ENCODE data around the gene PTPRN.

The PTPRN gene

DNA sequence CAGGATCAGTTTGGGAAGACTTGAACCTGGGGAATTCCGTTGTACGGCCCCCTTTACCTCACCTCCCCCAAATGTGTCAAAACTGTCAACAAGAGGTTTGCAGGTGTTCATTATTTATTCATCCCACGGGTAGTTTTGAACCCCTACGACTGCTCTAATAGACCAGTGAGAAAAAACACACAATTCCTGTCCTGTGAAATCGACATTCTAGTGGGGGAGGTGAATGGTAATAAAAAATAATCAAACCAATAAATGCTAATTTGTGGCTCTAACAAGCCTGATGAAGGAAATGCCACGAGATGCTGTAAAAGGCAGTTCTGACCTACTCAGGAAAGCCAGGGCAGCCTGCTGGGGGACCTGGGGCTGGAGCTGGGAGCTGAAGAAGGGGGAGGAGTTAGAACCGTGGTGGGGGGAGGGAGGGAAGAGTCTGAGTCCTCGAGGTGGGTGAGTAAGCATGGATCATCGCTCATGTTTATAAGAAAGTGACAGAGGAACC, 30.5 kb downstream of the PTPRN start:
- no peak for DNase-seq (ENCODE audit: extremely low read depth, low read depth)
- peak overlapping the region; percentile 50; the same call in 1 of the 2 replicates for H3K4me3 ChIP-seq (replicated peaks; ENCODE audit: low read depth, low read length)

DNA sequence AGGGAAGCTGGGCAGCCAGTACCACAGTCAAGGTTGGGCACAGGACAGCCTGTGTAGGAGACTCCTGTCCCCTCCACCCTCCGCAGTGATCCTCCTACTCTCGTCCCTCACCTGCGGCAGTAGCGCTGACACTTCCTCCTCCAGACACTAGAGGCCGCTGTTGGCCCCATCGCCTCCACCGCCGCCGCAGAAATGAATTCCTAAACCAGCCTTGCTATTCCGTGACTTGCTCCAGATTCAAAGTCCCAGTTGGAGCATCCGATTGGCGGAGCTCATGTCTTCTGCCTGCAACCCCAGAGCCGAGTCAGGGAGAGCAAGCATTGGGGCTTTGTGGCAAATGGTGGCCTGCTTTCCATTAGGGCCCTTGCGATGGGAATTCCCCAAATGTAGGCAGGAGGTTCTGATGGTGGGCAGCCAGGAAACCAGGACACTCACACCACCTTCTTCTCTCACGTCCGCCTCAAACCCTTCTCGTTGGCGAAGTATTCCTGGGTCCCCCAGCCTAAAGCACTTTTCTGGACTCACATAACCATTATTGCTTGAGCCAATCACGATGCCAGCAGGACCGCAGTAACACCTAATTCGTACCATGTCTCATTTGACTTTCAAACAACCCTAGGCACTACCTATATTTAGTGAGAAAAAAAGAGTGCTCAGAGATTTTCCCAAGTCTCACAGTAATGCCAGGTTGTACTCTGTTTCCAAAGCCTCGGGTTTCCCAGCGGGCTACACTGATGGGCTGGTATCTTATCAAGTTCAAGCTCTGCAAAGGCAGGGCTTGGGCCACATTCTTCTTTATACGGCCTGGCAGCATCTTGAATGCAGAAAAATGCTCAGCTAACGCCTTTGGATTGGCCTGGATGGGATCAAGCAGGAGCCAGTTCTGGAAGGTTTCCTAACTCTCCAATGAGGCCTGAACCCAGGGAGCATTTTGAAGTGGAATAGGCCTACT, 31.2 kb downstream of the PTPRN start:
- H3K4me3 ChIP-seq (replicated peaks; ENCODE audit: low read depth, low read length), result no peak overlapping the region
- TF ChIP-seq, protein P1, sequence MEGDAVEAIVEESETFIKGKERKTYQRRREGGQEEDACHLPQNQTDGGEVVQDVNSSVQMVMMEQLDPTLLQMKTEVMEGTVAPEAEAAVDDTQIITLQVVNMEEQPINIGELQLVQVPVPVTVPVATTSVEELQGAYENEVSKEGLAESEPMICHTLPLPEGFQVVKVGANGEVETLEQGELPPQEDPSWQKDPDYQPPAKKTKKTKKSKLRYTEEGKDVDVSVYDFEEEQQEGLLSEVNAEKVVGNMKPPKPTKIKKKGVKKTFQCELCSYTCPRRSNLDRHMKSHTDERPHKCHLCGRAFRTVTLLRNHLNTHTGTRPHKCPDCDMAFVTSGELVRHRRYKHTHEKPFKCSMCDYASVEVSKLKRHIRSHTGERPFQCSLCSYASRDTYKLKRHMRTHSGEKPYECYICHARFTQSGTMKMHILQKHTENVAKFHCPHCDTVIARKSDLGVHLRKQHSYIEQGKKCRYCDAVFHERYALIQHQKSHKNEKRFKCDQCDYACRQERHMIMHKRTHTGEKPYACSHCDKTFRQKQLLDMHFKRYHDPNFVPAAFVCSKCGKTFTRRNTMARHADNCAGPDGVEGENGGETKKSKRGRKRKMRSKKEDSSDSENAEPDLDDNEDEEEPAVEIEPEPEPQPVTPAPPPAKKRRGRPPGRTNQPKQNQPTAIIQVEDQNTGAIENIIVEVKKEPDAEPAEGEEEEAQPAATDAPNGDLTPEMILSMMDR (IDR thresholded peaks at IDR 0.05; ENCODE audit: low read depth, low read length, missing control alignments), result peak; percentile 99
- DNase-seq (ENCODE audit: extremely low read depth, low read depth), result no peak

More for the DNA sequence above, 30.5 kb downstream of the PTPRN start:
- TF ChIP-seq, protein P1 (IDR thresholded peaks at IDR 0.05; ENCODE audit: low read depth, low read length, missing control alignments), result no peak

DNA sequence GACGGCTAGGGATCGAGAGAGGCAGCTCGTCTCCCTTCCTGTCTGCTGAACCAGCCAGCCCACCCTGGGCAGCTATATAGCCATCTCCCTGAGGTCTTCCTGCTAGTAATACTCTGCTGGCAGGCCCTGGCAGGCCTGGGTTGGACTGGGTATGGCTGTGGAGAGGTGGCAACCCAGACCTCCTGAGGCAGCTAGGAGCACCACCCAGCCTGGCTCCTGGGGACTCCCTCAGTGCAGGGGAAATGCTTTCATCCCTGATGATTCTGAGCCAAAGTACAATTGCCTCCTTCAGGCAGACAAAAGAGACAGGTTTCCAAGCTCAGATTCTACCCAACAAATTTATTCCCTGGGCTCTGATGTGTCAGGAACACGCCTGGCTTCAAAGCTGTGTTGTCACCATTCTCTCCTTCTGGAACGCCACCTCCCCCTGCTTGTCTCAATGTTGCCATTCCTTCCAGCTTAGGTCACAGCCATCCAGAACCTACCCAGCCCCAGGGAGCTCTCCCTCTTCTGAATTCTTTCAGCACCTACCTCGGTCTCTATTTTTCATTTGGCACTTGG, 34.8 kb downstream of the PTPRN start:
- no peak overlapping the region for H3K4me3 ChIP-seq (replicated peaks; ENCODE audit: low read depth, low read length)
- DNase-seq (ENCODE audit: extremely low read depth, low read depth), result no peak
- TF ChIP-seq, protein P1 (IDR thresholded peaks at IDR 0.05; ENCODE audit: low read depth, low read length, missing control alignments), result no peak

DNA sequence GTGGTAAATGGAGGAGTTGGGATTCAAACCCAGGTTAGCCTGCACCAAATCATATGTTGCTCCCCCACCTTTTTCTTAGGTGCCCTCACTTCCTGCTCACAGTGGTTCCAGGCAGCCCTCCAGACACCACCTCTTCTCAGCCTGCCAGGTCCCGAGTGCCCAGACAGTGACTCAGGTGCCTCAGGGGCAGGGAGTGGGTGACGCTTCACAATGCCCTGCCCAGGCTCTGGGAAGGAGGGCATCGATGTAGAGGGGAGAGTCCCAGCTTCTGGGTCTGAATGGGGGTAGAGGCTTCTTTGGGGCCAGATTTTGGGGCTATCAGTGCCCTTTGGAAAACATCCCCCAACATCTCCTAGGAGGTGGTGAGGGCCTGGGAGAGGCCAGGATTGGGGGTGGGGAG, 35.3 kb downstream of the PTPRN start:
- DNase-seq (ENCODE audit: extremely low read depth, low read depth), result no peak
- TF ChIP-seq, protein P1 (IDR thresholded peaks at IDR 0.05; ENCODE audit: low read depth, low read length, missing control alignments), result no peak
- no peak overlapping the region for H3K4me3 ChIP-seq (replicated peaks; ENCODE audit: low read depth, low read length)

DNA sequence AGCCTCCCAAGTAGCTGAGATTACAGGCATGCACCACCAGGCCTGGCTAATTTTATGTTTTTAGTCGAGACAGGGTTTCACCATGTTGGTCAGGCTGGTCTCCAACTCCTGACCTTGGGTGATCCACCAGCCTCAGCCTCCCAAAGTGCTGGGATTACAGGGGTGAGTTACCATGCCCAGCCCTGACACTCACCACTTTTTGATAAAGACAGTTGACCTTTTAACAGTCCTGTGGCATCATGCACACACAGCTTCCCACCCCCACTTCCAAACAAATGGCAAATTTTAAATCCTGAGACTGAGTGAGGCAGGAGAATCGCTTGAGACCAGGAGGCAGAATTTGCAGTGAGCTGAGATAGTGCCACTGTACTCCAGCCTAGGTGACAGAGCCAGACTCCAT, 36.2 kb downstream of the PTPRN start:
- TF ChIP-seq, protein P1 (IDR thresholded peaks at IDR 0.05; ENCODE audit: low read depth, low read length, missing control alignments), result no peak
- no peak for DNase-seq (ENCODE audit: extremely low read depth, low read depth)
- H3K4me3 ChIP-seq (replicated peaks; ENCODE audit: low read depth, low read length), result no peak overlapping the region

DNA sequence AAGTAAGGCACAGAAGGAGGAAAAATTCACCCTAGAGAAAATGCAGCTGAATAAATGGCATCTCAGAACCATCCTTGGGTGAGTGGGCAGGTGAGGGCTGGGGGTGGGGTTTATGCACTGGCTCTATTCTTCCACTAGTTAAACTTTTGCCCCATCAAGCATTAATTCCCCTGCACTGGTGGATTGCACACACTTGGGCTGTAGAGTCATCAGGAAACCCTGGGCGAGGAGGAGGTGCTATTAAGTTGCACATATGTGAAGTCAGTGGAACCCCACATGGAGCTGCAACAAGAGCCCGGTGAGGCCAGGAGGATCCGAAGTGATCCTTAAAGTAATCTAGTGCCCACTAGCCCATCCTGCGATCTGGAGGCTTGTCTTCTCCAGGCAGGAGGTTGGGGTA, 36.8 kb downstream of the PTPRN start:
- TF ChIP-seq, protein P1 (IDR thresholded peaks at IDR 0.05; ENCODE audit: low read depth, low read length, missing control alignments), result no peak
- H3K4me3 ChIP-seq (replicated peaks; ENCODE audit: low read depth, low read length), result no peak overlapping the region
- DNase-seq (ENCODE audit: extremely low read depth, low read depth), result no peak
